OCI-LY3 (cell line): Measurements from ENCODE around the gene NXN.

Source experiments
- CTCF ChIP-seq: fragments of 200-600, 300-600 bp; sonication (generic); IDR thresholded peaks from 2 replicates; pipeline ENCODE4 v1.5.1; 2014; ENCODE audit warnings: antibody characterized with exemption, low read length, low read depth
- EZH2phosphoT487 ChIP-seq: fragments of 200-600 bp; shearing (Covaris generic); IDR thresholded peaks from 2 replicates; pipeline ENCODE4 v1.6.1; 2018; ENCODE audit warnings: antibody characterized with exemption, mixed run types, low read depth

GRCh38 chr17:913207-913606 lies 66.4 kb downstream of the NXN start:
- TF ChIP-seq CTCF, result no peak
- TF ChIP-seq EZH2phosphoT487, result no peak
